Measurements from ENCODE around the gene RTCB.

The RTCB gene

DNA sequence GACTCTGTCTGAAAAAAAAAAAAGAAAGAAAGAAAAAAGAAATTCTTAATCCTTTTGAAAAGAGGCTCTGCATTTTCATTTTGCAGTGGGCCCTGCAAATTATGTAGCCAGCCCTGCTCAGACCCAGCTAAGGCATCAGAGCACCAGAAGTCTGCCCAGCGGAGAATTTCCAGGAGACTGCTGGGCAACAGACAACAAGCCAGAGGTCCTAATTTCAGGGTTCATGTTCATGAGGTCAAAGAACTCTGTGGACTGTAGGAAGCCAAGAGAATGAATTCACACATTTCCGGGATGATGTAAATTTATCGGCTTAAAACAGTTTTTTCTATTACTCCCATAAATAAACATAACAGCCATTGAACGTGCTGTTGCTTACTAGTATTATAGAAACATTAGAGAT lies 14.8 kb upstream of the RTCB start:
- TF ChIP-seq, protein P1, sequence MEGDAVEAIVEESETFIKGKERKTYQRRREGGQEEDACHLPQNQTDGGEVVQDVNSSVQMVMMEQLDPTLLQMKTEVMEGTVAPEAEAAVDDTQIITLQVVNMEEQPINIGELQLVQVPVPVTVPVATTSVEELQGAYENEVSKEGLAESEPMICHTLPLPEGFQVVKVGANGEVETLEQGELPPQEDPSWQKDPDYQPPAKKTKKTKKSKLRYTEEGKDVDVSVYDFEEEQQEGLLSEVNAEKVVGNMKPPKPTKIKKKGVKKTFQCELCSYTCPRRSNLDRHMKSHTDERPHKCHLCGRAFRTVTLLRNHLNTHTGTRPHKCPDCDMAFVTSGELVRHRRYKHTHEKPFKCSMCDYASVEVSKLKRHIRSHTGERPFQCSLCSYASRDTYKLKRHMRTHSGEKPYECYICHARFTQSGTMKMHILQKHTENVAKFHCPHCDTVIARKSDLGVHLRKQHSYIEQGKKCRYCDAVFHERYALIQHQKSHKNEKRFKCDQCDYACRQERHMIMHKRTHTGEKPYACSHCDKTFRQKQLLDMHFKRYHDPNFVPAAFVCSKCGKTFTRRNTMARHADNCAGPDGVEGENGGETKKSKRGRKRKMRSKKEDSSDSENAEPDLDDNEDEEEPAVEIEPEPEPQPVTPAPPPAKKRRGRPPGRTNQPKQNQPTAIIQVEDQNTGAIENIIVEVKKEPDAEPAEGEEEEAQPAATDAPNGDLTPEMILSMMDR (IDR thresholded peaks at IDR 0.05; ENCODE audit: low read depth, low read length) = no peak
- Histone ChIP-seq H3K27me3 (peaks cover 3% of the 10 kb centered on the region; the same call in 1 of the 2 replicates), H3K9me3 (no peaks in the 10 kb centered on the region), H3K36me3 (no peaks in the 10 kb centered on the region), H3K4me3 (ENCODE audit: low read depth, low read length) (no peak overlapping the region), H3K4me1 (no peaks in the 10 kb centered on the region)
- DNase-seq = no peak

DNA sequence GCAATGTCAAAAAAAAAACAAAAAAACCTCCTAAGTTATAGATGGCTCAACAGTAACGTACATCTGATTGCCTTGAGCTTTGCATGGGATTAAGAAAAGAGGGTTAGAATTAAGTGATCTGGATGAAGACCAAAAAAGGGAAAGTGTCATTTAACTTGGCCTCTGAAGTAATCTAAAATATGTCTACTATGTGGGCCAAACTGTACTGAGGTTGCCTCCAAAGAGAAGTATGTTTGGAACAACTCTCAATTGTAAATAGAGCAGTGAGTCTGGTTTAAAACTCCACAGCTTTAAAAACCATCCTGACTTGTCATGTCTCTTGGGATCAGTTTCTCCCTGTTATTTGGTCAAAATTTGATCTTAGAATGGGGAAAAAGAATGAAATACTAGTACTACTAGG lies 11.6 kb upstream of the RTCB start:
- H3K9me3 ChIP-seq = no peaks in the 10 kb centered on the region
- TF ChIP-seq, protein P1 (IDR thresholded peaks at IDR 0.05; ENCODE audit: low read depth, low read length) = no peak

DNA sequence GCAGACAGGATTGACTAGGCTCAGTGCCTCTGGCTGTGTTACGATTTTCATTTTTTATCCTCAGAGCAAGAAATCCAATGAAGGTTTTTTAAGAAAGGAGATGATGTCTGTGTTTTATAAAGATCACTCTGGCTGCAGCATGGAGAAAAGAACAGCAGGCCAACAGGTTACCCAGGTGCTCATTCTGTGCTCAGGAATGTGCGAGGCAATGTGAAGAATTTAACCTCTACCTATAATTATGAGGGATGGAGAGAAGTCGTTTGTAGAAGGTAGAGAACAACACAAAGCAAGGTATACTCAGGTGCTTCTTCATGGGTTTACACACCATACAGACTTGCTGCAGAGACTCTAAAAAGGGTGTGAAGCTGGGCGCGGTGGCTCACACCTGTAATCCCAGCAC lies 10.0 kb upstream of the RTCB start:
- TF ChIP-seq, protein P1 (IDR thresholded peaks at IDR 0.05; ENCODE audit: low read depth, low read length) = no peak
- H3K36me3 ChIP-seq = no peaks in the 10 kb centered on the region
- no peaks in the 10 kb centered on the region for H3K4me1 ChIP-seq
- no peak for DNase-seq
- no peaks in the 10 kb centered on the region for H3K9me3 ChIP-seq
- H3K27me3 ChIP-seq = peaks cover 15% of the 10 kb centered on the region
- H3K4me3 ChIP-seq (ENCODE audit: low read depth, low read length) = no peak overlapping the region

More for the DNA sequence above, 11.6 kb upstream of the RTCB start:
- Histone ChIP-seq H3K36me3 (no peaks in the 10 kb centered on the region), H3K4me3 (ENCODE audit: low read depth, low read length) (no peak overlapping the region), H3K4me1 (no peaks in the 10 kb centered on the region), H3K27me3 (peaks cover 8% of the 10 kb centered on the region)
- DNase-seq = no peak

DNA sequence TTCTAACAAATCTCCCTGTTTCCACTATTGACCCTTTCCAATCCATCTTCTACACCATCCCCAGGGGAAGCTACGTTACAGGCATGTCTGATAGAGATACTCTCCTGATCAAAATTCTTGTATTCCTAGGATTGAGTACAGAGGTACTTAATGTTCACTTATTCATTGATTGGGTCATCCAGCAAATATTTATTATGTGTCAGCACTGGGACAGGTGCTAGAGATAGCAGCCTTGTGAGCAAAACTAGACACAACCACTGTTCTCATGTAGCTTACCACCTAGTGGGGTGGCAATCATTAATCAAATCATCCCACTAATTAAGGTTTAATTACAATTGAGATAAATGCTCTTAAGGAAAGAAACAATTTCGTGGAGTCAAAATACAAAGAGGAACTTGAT lies 9.4 kb upstream of the RTCB start:
- DNase-seq = no peak
- peaks cover 15% of the 10 kb centered on the region for H3K27me3 ChIP-seq
- H3K4me3 ChIP-seq (ENCODE audit: low read depth, low read length) = no peak overlapping the region
- no peaks in the 10 kb centered on the region for H3K36me3 ChIP-seq
- H3K9me3 ChIP-seq = no peaks in the 10 kb centered on the region
- TF ChIP-seq, protein P1 (IDR thresholded peaks at IDR 0.05; ENCODE audit: low read depth, low read length) = no peak
- no peaks in the 10 kb centered on the region for H3K4me1 ChIP-seq

DNA sequence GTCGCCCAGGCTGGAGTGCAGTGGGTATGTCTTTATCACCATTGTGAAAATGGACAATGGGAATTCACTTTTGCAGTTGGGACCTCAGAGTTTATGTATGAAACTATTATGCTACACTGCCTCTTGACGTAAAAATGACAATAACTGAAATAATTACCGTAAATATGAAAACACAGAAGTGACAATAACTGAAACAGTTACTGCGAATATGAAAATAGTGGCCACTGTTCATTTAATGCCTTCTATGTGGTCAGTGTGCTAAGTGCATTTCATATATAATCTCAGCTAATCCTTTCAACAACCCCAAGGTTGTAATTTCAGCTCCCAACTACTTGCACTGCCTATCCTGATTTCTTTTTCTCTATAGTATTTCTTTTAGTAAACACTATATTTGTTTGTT lies 5.9 kb upstream of the RTCB start:
- no peaks in the 10 kb centered on the region for H3K9me3 ChIP-seq
- peaks cover 15% of the 10 kb centered on the region for H3K27me3 ChIP-seq
- no peak overlapping the region for H3K4me3 ChIP-seq (ENCODE audit: low read depth, low read length)
- no peaks in the 10 kb centered on the region for H3K4me1 ChIP-seq
- H3K36me3 ChIP-seq = no peaks in the 10 kb centered on the region
- TF ChIP-seq, protein P1 (IDR thresholded peaks at IDR 0.05; ENCODE audit: low read depth, low read length) = no peak
- DNase-seq = no peak

DNA sequence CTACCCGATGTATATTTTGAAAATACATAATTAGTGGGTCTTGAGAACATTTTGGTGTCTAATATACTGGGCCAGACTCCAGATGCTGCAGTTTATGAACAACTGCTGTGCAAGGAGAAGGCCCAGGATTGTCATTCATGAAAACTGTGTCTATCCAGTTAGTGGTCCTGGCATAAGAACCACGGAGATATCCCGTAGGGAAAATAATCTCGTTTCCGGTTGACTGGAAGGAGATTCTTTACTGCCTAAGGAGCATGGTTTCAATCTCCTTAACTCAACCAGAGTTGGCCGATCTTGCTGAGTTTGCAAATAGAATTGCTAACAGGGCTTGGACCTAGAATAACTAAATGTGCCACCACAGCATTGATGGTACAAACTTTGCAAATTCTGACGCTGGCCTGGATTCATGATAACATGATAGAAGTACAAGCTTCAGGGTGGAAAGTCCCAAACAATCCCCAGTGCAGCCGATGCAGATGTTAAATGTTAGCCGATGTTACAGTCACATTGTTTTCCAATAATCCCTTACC lies 4.6 kb upstream of the RTCB start:
- TF ChIP-seq, protein P1 (IDR thresholded peaks at IDR 0.05; ENCODE audit: low read depth, low read length) = no peak
- no peaks in the 10 kb centered on the region for H3K9me3 ChIP-seq

More for the DNA sequence above, 4.6 kb upstream of the RTCB start:
- Histone ChIP-seq H3K4me1 (no peaks in the 10 kb centered on the region), H3K36me3 (no peaks in the 10 kb centered on the region), H3K27me3 (peaks cover 13% of the 10 kb centered on the region), H3K4me3 (ENCODE audit: low read depth, low read length) (no peak overlapping the region)
- no peak for DNase-seq
